IPS DF 4.7 (cell line): ENCODE results near the gene RAPGEF2.

ENCODE experiments used
- DNase-seq: peaks from one replicate; pipeline ENCODE4 v3.0.0-alpha.2; 2013; ENCODE audit warnings: low spot score; ENCODE audit errors: extremely low read depth

RAPGEF2 gene

GRCh38 chr4:159398236-159398638 lies 295.4 kb downstream of the RAPGEF2 start:
- no peak for DNase-seq

- DNase-seq = no peak
Measured at GRCh38 chr4:159400558-159401225, 297.8 kb downstream of the RAPGEF2 start.

GRCh38 chr4:159401226-159401712 lies 298.4 kb downstream of the RAPGEF2 start:
- DNase-seq = no peak

- DNase-seq = no peak
Measured at GRCh38 chr4:159401791-159402380, 299.0 kb downstream of the RAPGEF2 start.
